PC-9 (cell line): ENCODE measurements around the gene IGSF21. TPM values are rescaled to one million over a fixed set of nuclear protein-coding genes. Genes with fewer than 3 reads are reported as not detected.

Source experiments
- BruUV-seq: library from RNA; stranded (reverse); fragments of 400-500 nt; replicated peaks from 2 replicates; lab custom pipeline; 2021; lab: Mats Ljungman, UMichigan
- CTCF ChIA-PET: fragments of 300-600 bp; sonication (Branson Sonifier 250); formaldehyde crosslinking; loops from one replicate; lab custom pipeline; 2022; ENCODE audit warnings: antibody characterized with exemption; lab: Charles Lee
- POLR2A ChIA-PET: fragments of 300-600 bp; sonication (Branson Sonifier 250); formaldehyde crosslinking; loops from one replicate; lab custom pipeline; 2022; ENCODE audit warnings: antibody characterized with exemption; ENCODE audit not compliant: unreplicated experiment; lab: Charles Lee
- DNase-seq, 2 experiments: peaks; one replicate each; pipeline versions ENCODE4 v3.0.0 to v3.0.0-alpha.2; 2015 to 2022; ENCODE audit warnings: mixed read lengths in 1 of 2
- H2AFZ ChIP-seq: fragments of 200-600 bp; sonication (generic); 2 replicates; pipeline ENCODE4 v1.8.1; 2017; ENCODE audit warnings: antibody characterized with exemption
- H3F3A ChIP-seq: fragments of 200-600 bp; sonication (generic); 2 replicates; pipeline ENCODE4 v1.8.1; 2017; ENCODE audit warnings: antibody characterized with exemption, mild to moderate bottlenecking, low read depth; ENCODE audit not compliant: insufficient read depth
- H3K27ac ChIP-seq: fragments of 200-600 bp; sonication (generic); 2 replicates; pipeline ENCODE4 v1.6.1; 2016; ENCODE audit warnings: mixed run types
- H3K27me3 ChIP-seq: fragments of 200-600 bp; sonication (generic); 2 replicates; pipeline ENCODE4 v1.6.1; 2016; ENCODE audit warnings: low read depth, mixed run types; ENCODE audit not compliant: insufficient read depth
- H3K36me3 ChIP-seq: fragments of 200-600 bp; sonication (generic); 2 replicates; pipeline ENCODE4 v1.6.1; 2016; ENCODE audit warnings: low read depth, mixed run types
- H3K4me1 ChIP-seq: fragments of 200-600 bp; sonication (generic); replicated peaks from 2 replicates; pipeline ENCODE4 v1.6.1; 2016; ENCODE audit warnings: mixed run types; ENCODE audit not compliant: insufficient read depth
- H3K4me2 ChIP-seq: fragments of 200-600 bp; sonication (generic); 2 replicates; pipeline ENCODE4 v1.6.1; 2017; ENCODE audit warnings: mixed run types
- H3K4me3 ChIP-seq: fragments of 200-600 bp; sonication (generic); 2 replicates; pipeline ENCODE4 v1.6.1; 2016; ENCODE audit warnings: mixed run types
- H3K79me2 ChIP-seq: fragments of 200-600 bp; sonication (generic); 2 replicates; pipeline ENCODE4 v1.6.1; 2017; ENCODE audit warnings: low read depth, mixed run types
- H3K9me2 ChIP-seq: fragments of 200-600 bp; sonication (generic); 2 replicates; pipeline ENCODE4 v1.8.1; 2017; ENCODE audit warnings: mild to moderate bottlenecking; ENCODE audit not compliant: insufficient read depth
- H3K9me3 ChIP-seq: fragments of 200-600 bp; sonication (generic); 2 replicates; pipeline ENCODE4 v1.8.1; 2016; ENCODE audit warnings: low read depth; ENCODE audit not compliant: insufficient read depth
- H4K20me1 ChIP-seq: fragments of 200-600 bp; sonication (generic); 2 replicates; pipeline ENCODE4 v1.8.1; 2017; ENCODE audit not compliant: insufficient read depth
- CTCF ChIP-seq: fragments of 200-600 bp; sonication (generic); conservative IDR thresholded peaks from 2 replicates; pipeline ENCODE4 v1.6.1; 2017; ENCODE audit warnings: mixed run types, antibody characterized with exemption, mild to moderate bottlenecking, moderate library complexity
- EZH2 ChIP-seq: fragments of 200-600 bp; sonication (generic); IDR thresholded peaks from 2 replicates; pipeline ENCODE4 v1.8.0; 2017; ENCODE audit warnings: antibody characterized with exemption, low read depth
- intact Hi-C: fragments of 100-400 bp; cut with micrococcal nuclease; formaldehyde crosslinking; loops from one replicate; pipeline ENCODE4 v1.10.0; 2022; ENCODE audit not compliant: unreplicated experiment
- total RNA-seq: library from RNA; stranded (reverse); gene quantifications from 2 replicates; pipeline ENCODE4 v1.2.3, GENCODE V29; 2021

IGSF21 gene
- total RNA-seq, 1 experiment from 2014 or later = not detected

- no peak overlapping the region for H3K27ac ChIP-seq
- BruUV-seq = no TSS peak
- no peaks in the 10 kb centered on the region for H3K36me3 ChIP-seq
- H3K27me3 ChIP-seq = peaks cover 87% of the 10 kb centered on the region
- H3K79me2 ChIP-seq = no peaks in the 10 kb centered on the region
- TF ChIP-seq CTCF = no peak
- no peak for TF ChIP-seq EZH2
- H4K20me1 ChIP-seq = no peaks in the 10 kb centered on the region
- H3K9me2 ChIP-seq = no peaks in the 10 kb centered on the region
- H3K4me3 ChIP-seq = no peak overlapping the region
- POLR2A ChIA-PET = no interaction called here
- no peaks in the 10 kb centered on the region for H3K9me3 ChIP-seq
- CTCF ChIA-PET = no interaction called here
- H2AFZ ChIP-seq = no peak overlapping the region
- no peak for DNase-seq
- no peak overlapping the region for H3K4me2 ChIP-seq
- no peaks in the 10 kb centered on the region for H3K4me1 ChIP-seq
- no peaks in the 10 kb centered on the region for H3F3A ChIP-seq
- intact Hi-C loops = no loop called here
Measured at GRCh38 chr1:18144916-18145647, 37.5 kb downstream of the IGSF21 start.

DNA sequence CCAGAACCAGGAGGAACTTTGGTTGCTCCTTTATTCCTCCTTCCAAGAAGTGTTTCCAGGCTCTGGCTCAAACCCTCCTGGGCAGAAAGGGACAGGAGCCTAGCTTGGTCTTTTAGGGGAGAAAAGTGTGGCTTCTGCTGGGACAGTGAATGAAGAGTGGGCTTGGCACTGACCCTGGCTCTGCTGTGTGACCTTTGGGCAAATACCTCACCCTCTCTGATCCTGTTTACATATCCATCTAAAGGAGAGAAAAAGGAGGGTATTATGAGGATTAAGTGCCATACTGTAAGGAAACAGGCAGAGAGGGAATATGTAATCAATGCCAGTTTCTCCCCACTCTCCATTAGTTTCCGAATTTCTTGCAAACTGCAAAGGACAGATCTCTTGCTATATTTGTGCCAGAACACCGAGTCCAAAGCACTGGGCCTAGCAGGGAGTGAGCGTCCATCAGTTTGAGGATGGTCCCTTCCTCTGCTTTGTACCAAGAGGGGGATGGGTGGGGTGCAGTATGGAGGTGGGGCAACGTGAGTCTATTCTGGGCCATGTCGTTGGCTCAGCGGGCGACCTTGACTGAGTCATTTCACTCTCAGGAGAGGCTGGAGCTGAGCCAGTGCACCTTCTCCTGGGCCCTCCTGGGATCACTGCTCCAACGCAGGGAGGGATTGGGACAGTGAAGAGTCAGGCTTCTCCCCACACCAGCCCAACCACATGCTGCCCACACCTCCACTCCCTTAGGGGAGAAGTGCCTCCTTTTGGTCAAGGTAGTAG is 38.4 kb downstream of the IGSF21 start:
- H3K27ac ChIP-seq = no peak overlapping the region
- H3K36me3 ChIP-seq = no peaks in the 10 kb centered on the region
- no peak overlapping the region for H2AFZ ChIP-seq
- TF ChIP-seq CTCF = no peak
- no peak for TF ChIP-seq EZH2
- H3K4me2 ChIP-seq = no peak overlapping the region
- intact Hi-C loops = no loop called here
- no peak overlapping the region for H3K4me3 ChIP-seq
- no peaks in the 10 kb centered on the region for H3K4me1 ChIP-seq
- H3K27me3 ChIP-seq = peaks cover 87% of the 10 kb centered on the region
- no peaks in the 10 kb centered on the region for H3K9me3 ChIP-seq
- CTCF ChIA-PET = no interaction called here
- H3K79me2 ChIP-seq = no peaks in the 10 kb centered on the region
- DNase-seq = no peak
- no peaks in the 10 kb centered on the region for H3K9me2 ChIP-seq
- no peaks in the 10 kb centered on the region for H3F3A ChIP-seq
- POLR2A ChIA-PET = no interaction called here
- no peaks in the 10 kb centered on the region for H4K20me1 ChIP-seq
- BruUV-seq = no TSS peak

DNA sequence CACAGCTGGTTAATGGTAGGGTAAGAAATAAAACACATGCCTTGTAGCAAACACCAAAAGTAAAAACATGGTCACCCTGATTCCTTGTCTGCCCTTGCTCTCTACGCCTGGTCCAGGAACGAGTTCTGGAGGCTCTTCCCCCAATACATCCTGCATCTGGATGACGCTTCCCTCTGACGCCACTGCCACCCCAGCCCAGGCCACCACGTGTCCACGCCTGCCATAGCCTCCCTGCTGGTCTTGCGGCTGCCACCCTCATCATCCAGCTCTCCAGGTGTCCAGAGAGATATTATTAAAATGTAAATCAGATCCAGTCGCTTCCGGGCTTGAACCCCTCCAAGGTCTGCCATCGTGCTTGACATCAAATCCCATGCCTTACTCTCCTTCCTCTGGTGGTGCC is 39.3 kb downstream of the IGSF21 start:
- Histone ChIP-seq H3K79me2 (no peaks in the 10 kb centered on the region), H3K9me2 (no peaks in the 10 kb centered on the region), H3K27ac (no peak overlapping the region), H2AFZ (no peak overlapping the region), H3F3A (no peaks in the 10 kb centered on the region), H3K4me1 (no peaks in the 10 kb centered on the region), H3K36me3 (no peaks in the 10 kb centered on the region), H3K4me2 (no peak overlapping the region), H4K20me1 (no peaks in the 10 kb centered on the region), H3K9me3 (no peaks in the 10 kb centered on the region), H3K4me3 (no peak overlapping the region), H3K27me3 (peaks cover 89% of the 10 kb centered on the region)
- BruUV-seq = no TSS peak
- no peak for DNase-seq
- TF ChIP-seq EZH2 = no peak
- TF ChIP-seq CTCF = no peak
- POLR2A ChIA-PET = no interaction called here
- intact Hi-C loops = no loop called here
- CTCF ChIA-PET = no interaction called here
